Measurements from ENCODE around the gene AP1S3. TPM values are rescaled to one million over a fixed set of nuclear protein-coding genes. Genes with fewer than 3 reads are reported as not detected.
A peak's percentile ranks its signal among the peaks of the same experiment; 100 is the strongest.

AP1S3 gene
- total RNA-seq (2021; ENCODE audit: unreplicated experiment) (185 TPM), Bru-seq, nascent RNA (percentile 96 among the genes with signal in this experiment), BruChase-seq, experiment 1, labeled RNA remaining after a 6-hour chase (percentile 96 among the genes with signal in this experiment), BruChase-seq, experiment 2, labeled RNA remaining after a 2-hour chase (percentile 93 among the genes with signal in this experiment)
- polyA plus RNA-seq (2012), result 63.9 and 76.8 TPM in 2 replicates
- long read RNA-seq, transcript AP1S3-203 (5 exons, 830 nt), result major isoform, 68 of 115 reads
- long read RNA-seq, partial matches to known transcripts, result 14 of 115 reads
- long read RNA-seq, other reads (novel, unspliced or antisense), result 33 of 115 reads

- Histone ChIP-seq H3K9ac (ENCODE audit: low read length) (peak within 1 kb of the TSS; percentile 84), H3K27ac (ENCODE audit: low read depth, low read length) (peak within 1 kb of the TSS; percentile 91), H3K4me1 (ENCODE audit: control insufficient read depth in 1 of 2, insufficient read depth in 2 of 2, low read length in 2 of 2) (peaks cover 38 to 39% of the 10 kb centered on the region in 2 experiments), H2AFZ (ENCODE audit: low read depth, low read length, poor library complexity, severe bottlenecking) (peak within 1 kb of the TSS; percentile 73), H3K4me2 (ENCODE audit: low read length) (peak within 1 kb of the TSS; percentile 97), H3K9me2 (ENCODE audit: insufficient read depth) (no peaks in the 10 kb centered on the region), H4K20me1 (ENCODE audit: insufficient read depth) (peaks cover 4% of the 10 kb centered on the region; the same call in 1 of the 2 replicates), H3K36me3 (ENCODE audit: control insufficient read depth in 1 of 2, insufficient read depth in 2 of 2, low read length in 2 of 2) (peaks cover 7 to 11% of the 10 kb centered on the region in 2 experiments), H3K9me3 (ENCODE audit: control insufficient read depth in 1 of 2, insufficient read depth in 1 of 2, low read depth in 1 of 2, low read length in 2 of 2) (no peaks in the 10 kb centered on the region), H3K4me3 (replicated peaks in 1 of 2; ENCODE audit: low read depth in 1 of 2, low read length in 2 of 2) (peak within 1 kb of the TSS; percentile 79 to 93), H3K79me2 (ENCODE audit: insufficient read depth, low read length) (peaks cover 55% of the 10 kb centered on the region), H3K27me3 (ENCODE audit: insufficient read depth, low read length) (no peaks in the 10 kb centered on the region)
- intact Hi-C loops (cut with micrococcal nuclease), result loop anchor here (10.0 kb wide), 1 partner anchor 107 kb away; the partner anchor contains the start of gene WDFY1
- ChIA-PET CTCF (interaction anchor here (0.6 to 2.2 kb wide), 2 partner anchors 8 to 23 kb away, joined by 3 to 5 read pairs; no protein-coding TSS in a partner anchor), RAD21 (ENCODE audit: low non-redundant PET in 1 of 2, low total read pairs in 2 of 2, uncharacterized antibody in 2 of 2, unreplicated experiment in 2 of 2) (no interaction called here), POLR2A (interaction anchor here (1.0 to 1.6 kb wide), 3 partner anchors 10 to 76 kb away, joined by 3 to 6 read pairs (median 3); no protein-coding TSS in a partner anchor)
- DNase-seq (ENCODE audit: low read depth, low spot score), result peak; percentile 65
- no TSS peak for BruUV-seq (replicated peaks)
- peak; percentile 91 for ATAC-seq
- TF ChIP-seq POLR2AphosphoS5 (IDR thresholded peaks at IDR 0.05; ENCODE audit: low read depth, low read length), result peak; percentile 92
- TF ChIP-seq ZNF274 (IDR thresholded peaks at IDR 0.05; ENCODE audit: low read depth, low read length), result no peak
- no peak for TF ChIP-seq EZH2 (IDR thresholded peaks at IDR 0.05)
- TF ChIP-seq YY1 (IDR thresholded peaks at IDR 0.05; ENCODE audit: extremely low read depth, insufficient replicate concordance, low read depth, low read length), result no peak
- peak; percentile 78 for TF ChIP-seq MAX (IDR thresholded peaks at IDR 0.05)
- TF ChIP-seq EZH2phosphoT487 (IDR thresholded peaks at IDR 0.05; ENCODE audit: borderline replicate concordance), result no peak
- no peak for TF ChIP-seq SRF (IDR thresholded peaks at IDR 0.05; ENCODE audit: low read depth)
- peak; percentile 78 for TF ChIP-seq SIN3A (IDR thresholded peaks at IDR 0.05; ENCODE audit: low read depth)
- TF ChIP-seq TCF7L2 (IDR thresholded peaks at IDR 0.05; ENCODE audit: borderline replicate concordance, extremely low read depth, insufficient read depth, insufficient read length), result no peak
- no peak; the same call in 1 of the 2 replicates for TF ChIP-seq JUND (IDR thresholded peaks at IDR 0.05)
- TF ChIP-seq CTCF (IDR thresholded peaks at IDR 0.05 in 2 of 3, conservative IDR thresholded peaks at IDR 0.05 in 1 of 3; ENCODE audit: borderline replicate concordance in 1 of 3, insufficient read depth in 1 of 3, low read depth in 2 of 3, low read length in 2 of 3), result 0 out of 6 replicates have a peak, but pooled peaks of 1 of the 3 experiments have one; percentile 31
- no peak for TF ChIP-seq ZBTB33 (IDR thresholded peaks at IDR 0.05; ENCODE audit: extremely low read depth, insufficient replicate concordance, low read length)
- peak; percentile 84 for TF ChIP-seq EGR1 (IDR thresholded peaks at IDR 0.05; ENCODE audit: low read depth)
- no peak for TF ChIP-seq CEBPB (IDR thresholded peaks at IDR 0.05; ENCODE audit: low read depth)
- TF ChIP-seq FOSL1 (IDR thresholded peaks at IDR 0.05; ENCODE audit: low read depth), result no peak
- TF ChIP-seq REST (IDR thresholded peaks at IDR 0.05; ENCODE audit: low read depth), result no peak
Observed at GRCh38 chr2:223837287-223838061, at the start of gene AP1S3. Gene AP1S3, minus strand, starts transcription at chr2:223837582. Its CDS starts 132 bp downstream, at chr2:223837450.
